Cerebellar nuclear complex (tissue), 1 donor: Measurements from ENCODE around the gene GOLGA8K.
"Not testable (repeated sequence)": the region's sequence is repeated elsewhere in the genome, so short reads cannot be mapped to it uniquely, and the experiment has no call there.

Experiments used
- DNase-seq, 2 experiments: peaks; one replicate each; lab custom pipeline; 2025; lab: John Stamatoyannopoulos, UW

Gene GOLGA8K

GRCh38 chr15:32356909-32357308 lies 46.2 kb downstream of the GOLGA8K start:
- not testable (repeated sequence) for DNase-seq

GRCh38 chr15:32352748-32353147 lies 50.3 kb downstream of the GOLGA8K start:
- DNase-seq = not testable (repeated sequence)

- DNase-seq = not testable (repeated sequence)
Observed at GRCh38 chr15:32350563-32351220, 52.4 kb downstream of the GOLGA8K start.

- DNase-seq = not testable (repeated sequence)
Observed at GRCh38 chr15:32347037-32347436, 56.1 kb downstream of the GOLGA8K start.

GRCh38 chr15:32345978-32346547 lies 57.0 kb downstream of the GOLGA8K start:
- not testable (repeated sequence) for DNase-seq

GRCh38 chr15:32343921-32344320 lies 59.2 kb downstream of the GOLGA8K start:
- not testable (repeated sequence) for DNase-seq
